ENCODE data around the gene ADSS1.

ADSS1 gene

DNA sequence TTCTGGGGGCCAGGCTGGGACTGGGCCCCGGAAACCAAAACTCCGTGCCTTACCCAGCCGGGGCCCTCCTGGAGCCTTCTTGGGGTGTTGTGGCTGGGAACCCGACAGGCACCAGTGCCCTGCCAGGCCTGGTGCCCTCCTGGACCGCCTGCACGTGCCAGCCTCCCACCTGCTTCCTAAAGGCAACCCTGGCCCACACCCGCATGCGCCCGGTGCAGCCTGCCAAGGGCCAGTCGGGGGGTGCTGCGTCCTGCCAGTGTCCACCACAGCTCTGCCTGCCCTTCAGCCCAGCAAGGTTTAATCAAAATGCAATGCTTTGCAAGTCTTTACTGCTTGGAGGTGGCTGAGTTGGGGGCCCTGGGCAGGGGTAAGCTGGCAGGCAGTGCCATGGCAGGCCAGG lies 5.2 kb upstream of the ADSS1 start:
- peaks cover 7% of the 10 kb centered on the region; the same call in 1 of the 2 replicates for H3K36me3 ChIP-seq (ENCODE audit: insufficient read depth, low read length)
- no peaks in the 10 kb centered on the region for H3K4me1 ChIP-seq (ENCODE audit: insufficient read depth, low read length, poor library complexity, severe bottlenecking)
- H3K4me3 ChIP-seq (ENCODE audit: low read length, poor library complexity, severe bottlenecking): no peak overlapping the region
- H3K79me2 ChIP-seq (ENCODE audit: insufficient read depth, low read length): no peaks in the 10 kb centered on the region
- no peak overlapping the region for H2AFZ ChIP-seq (ENCODE audit: low read length)
- no peaks in the 10 kb centered on the region for H3K27me3 ChIP-seq (ENCODE audit: insufficient read depth, low read length, poor library complexity, severe bottlenecking)
- H3K9me3 ChIP-seq (ENCODE audit: insufficient read depth, low read depth, low read length): no peaks in the 10 kb centered on the region
- H3F3A ChIP-seq (ENCODE audit: low read depth): no peaks in the 10 kb centered on the region
- TF ChIP-seq, protein P1, sequence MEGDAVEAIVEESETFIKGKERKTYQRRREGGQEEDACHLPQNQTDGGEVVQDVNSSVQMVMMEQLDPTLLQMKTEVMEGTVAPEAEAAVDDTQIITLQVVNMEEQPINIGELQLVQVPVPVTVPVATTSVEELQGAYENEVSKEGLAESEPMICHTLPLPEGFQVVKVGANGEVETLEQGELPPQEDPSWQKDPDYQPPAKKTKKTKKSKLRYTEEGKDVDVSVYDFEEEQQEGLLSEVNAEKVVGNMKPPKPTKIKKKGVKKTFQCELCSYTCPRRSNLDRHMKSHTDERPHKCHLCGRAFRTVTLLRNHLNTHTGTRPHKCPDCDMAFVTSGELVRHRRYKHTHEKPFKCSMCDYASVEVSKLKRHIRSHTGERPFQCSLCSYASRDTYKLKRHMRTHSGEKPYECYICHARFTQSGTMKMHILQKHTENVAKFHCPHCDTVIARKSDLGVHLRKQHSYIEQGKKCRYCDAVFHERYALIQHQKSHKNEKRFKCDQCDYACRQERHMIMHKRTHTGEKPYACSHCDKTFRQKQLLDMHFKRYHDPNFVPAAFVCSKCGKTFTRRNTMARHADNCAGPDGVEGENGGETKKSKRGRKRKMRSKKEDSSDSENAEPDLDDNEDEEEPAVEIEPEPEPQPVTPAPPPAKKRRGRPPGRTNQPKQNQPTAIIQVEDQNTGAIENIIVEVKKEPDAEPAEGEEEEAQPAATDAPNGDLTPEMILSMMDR (conservative IDR thresholded peaks at IDR 0.05; ENCODE audit: low read length): no peak
- no peak for TF ChIP-seq EZH2phosphoT487 (IDR thresholded peaks at IDR 0.05; ENCODE audit: borderline replicate concordance)
- H3K9ac ChIP-seq (ENCODE audit: low read depth, low read length, poor library complexity, severe bottlenecking): no peak overlapping the region
- H3K4me2 ChIP-seq (ENCODE audit: low read depth, low read length, poor library complexity, severe bottlenecking): no peak overlapping the region
- H3K9me2 ChIP-seq (replicated peaks; ENCODE audit: low read depth, low read length): no peaks in the 10 kb centered on the region
- H4K20me1 ChIP-seq (ENCODE audit: insufficient read depth, low read length, poor library complexity, severe bottlenecking): no peaks in the 10 kb centered on the region

DNA sequence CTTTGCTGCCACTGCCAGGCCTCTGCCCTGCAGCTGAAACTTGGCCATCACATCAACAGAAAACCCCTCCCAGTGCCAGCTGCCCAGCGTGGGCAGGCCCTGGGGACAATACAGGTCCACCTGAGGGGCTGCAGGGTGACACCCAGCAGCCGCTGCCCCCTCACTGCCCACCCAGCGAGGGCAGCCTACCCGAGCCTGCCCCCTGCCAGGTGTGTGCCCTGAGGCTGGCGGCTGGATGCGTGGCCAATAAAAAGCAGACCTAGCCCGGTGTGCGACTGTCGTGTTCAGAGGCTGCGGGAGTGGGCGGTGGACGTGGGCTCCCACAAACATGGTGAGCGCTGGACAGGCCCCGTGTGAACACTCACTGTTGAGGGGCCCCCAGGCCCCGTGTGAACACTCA lies 4.7 kb upstream of the ADSS1 start:
- no peaks in the 10 kb centered on the region for H3K79me2 ChIP-seq (ENCODE audit: insufficient read depth, low read length)
- no peaks in the 10 kb centered on the region for H3K9me2 ChIP-seq (replicated peaks; ENCODE audit: low read depth, low read length)
- no peaks in the 10 kb centered on the region for H3F3A ChIP-seq (ENCODE audit: low read depth)
- no peaks in the 10 kb centered on the region for H3K27me3 ChIP-seq (ENCODE audit: insufficient read depth, low read length, poor library complexity, severe bottlenecking)
- H3K9ac ChIP-seq (ENCODE audit: low read depth, low read length, poor library complexity, severe bottlenecking): no peak overlapping the region
- TF ChIP-seq, protein P1 (conservative IDR thresholded peaks at IDR 0.05; ENCODE audit: low read length): no peak
- no peak for TF ChIP-seq EZH2phosphoT487 (IDR thresholded peaks at IDR 0.05; ENCODE audit: borderline replicate concordance)
- no peaks in the 10 kb centered on the region for H4K20me1 ChIP-seq (ENCODE audit: insufficient read depth, low read length, poor library complexity, severe bottlenecking)
- H3K4me1 ChIP-seq (ENCODE audit: insufficient read depth, low read length, poor library complexity, severe bottlenecking): no peaks in the 10 kb centered on the region
- H3K4me2 ChIP-seq (ENCODE audit: low read depth, low read length, poor library complexity, severe bottlenecking): no peak overlapping the region
- H3K9me3 ChIP-seq (ENCODE audit: insufficient read depth, low read depth, low read length): no peaks in the 10 kb centered on the region
- peaks cover 6% of the 10 kb centered on the region; the same call in 1 of the 2 replicates for H3K36me3 ChIP-seq (ENCODE audit: insufficient read depth, low read length)
- H2AFZ ChIP-seq (ENCODE audit: low read length): no peak overlapping the region
- H3K4me3 ChIP-seq (ENCODE audit: low read length, poor library complexity, severe bottlenecking): no peak overlapping the region

DNA sequence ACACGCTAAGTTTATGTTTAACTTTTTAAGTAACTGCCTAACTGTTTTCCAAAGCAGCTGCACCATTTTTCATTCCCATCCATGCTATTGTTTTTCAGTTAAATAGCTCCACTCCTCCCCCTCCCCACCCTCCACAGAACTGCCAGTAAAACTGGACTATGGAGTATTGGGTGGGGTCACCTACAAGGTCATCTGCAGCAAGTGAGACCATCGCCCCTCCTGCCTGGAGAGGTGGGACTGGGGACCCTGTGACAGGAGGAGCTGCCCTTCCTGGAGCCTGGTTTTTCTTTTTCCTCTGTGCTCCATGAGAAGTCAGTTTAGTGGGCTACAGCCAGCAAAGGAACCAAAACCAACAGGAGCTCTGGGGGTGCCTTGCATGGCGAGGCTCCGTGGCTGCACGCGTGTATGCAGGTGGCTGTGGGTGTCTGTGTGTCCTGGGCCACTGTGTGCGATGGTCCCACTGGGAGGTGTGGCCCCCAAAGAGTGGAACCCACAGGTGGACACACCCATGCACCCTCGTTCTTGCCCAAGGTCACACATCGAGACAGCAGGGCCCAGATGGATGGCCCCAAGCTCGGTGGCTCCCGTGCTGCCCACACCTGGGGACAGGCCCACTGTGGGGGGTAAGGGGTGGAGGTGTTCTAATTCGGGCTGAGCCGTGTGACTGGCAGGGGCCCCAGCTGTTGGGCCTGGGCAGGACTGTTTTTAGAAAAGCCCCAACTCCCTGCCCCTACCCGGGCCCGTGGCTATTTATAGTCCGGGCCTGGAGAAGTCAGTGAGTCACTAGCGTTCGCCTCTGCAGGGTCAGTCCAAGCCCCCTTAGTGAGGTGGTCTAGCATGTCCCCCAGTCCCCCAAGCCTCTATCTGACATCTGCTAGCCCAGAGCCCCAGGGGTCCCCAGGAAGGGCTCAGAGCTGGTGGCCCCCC lies 2.3 kb upstream of the ADSS1 start:
- Histone ChIP-seq H3K4me2 (ENCODE audit: low read depth, low read length, poor library complexity, severe bottlenecking) (no peak overlapping the region), H3K36me3 (ENCODE audit: insufficient read depth, low read length) (no peaks in the 10 kb centered on the region), H3K27me3 (ENCODE audit: insufficient read depth, low read length, poor library complexity, severe bottlenecking) (no peaks in the 10 kb centered on the region), H4K20me1 (ENCODE audit: insufficient read depth, low read length, poor library complexity, severe bottlenecking) (no peaks in the 10 kb centered on the region), H3K4me1 (ENCODE audit: insufficient read depth, low read length, poor library complexity, severe bottlenecking) (peaks cover 6% of the 10 kb centered on the region), H3K79me2 (ENCODE audit: insufficient read depth, low read length) (no peaks in the 10 kb centered on the region), H3F3A (ENCODE audit: low read depth) (no peaks in the 10 kb centered on the region), H3K9me3 (ENCODE audit: insufficient read depth, low read depth, low read length) (no peaks in the 10 kb centered on the region), H3K4me3 (ENCODE audit: low read length, poor library complexity, severe bottlenecking) (no peak overlapping the region), H3K9me2 (replicated peaks; ENCODE audit: low read depth, low read length) (no peaks in the 10 kb centered on the region), H2AFZ (ENCODE audit: low read length) (no peak overlapping the region), H3K9ac (ENCODE audit: low read depth, low read length, poor library complexity, severe bottlenecking) (no peak overlapping the region)
- TF ChIP-seq, protein P1 (conservative IDR thresholded peaks at IDR 0.05; ENCODE audit: low read length): no peak
- no peak for TF ChIP-seq EZH2phosphoT487 (IDR thresholded peaks at IDR 0.05; ENCODE audit: borderline replicate concordance)

All from Loucy (cell line).